Right ventricle myocardium inferior (tissue), 1 donor: ENCODE data around the gene LGMN. TPM values are rescaled to one million over a fixed set of nuclear protein-coding genes. Genes with fewer than 3 reads are reported as not detected.
"Not testable (repeated sequence)": the region's sequence is repeated elsewhere in the genome, so short reads cannot be mapped to it uniquely, and the experiment has no call there.

Experiments
- ATAC-seq: fragments of 200-7000 bp; cut with Tn5 transposase; one replicate; pipeline ENCODE4 v1.9.1; 2020; ENCODE audit warnings: mild to moderate bottlenecking, moderate library complexity
- DNase-seq: peaks from one replicate; pipeline ENCODE4 v3.0.0; 2021; ENCODE audit errors: missing footprints
- intact Hi-C: fragments of 100-400 bp; cut with DNase I; formaldehyde crosslinking; loops from one replicate; pipeline ENCODE4 v1.11.0; 2022
- long read RNA-seq: library from polyadenylated mRNA; unstranded; transcript quantifications from one replicate; pipeline ENCODE4 v2.0.0, GENCODE V29; 2021
- total RNA-seq: library from RNA; stranded (reverse); fragmentation: NEBNext Ultra II Directional; extraction: Animal tissue kit (Norgen Biotek cat#: 25700); gene quantifications from one replicate; pipeline ENCODE4 v1.2.1, GENCODE V29; 2021
- donor health status: DM: no; HTN: yes; CAD: no; lungs with severe emphysema.

The LGMN gene
- total RNA-seq, result 122 TPM
- long read RNA-seq, transcript LGMN-211 (12 exons, 1,728 nt), result minor isoform, 9 of 54 reads
- long read RNA-seq, transcript LGMN-201 (14 exons, 2,055 nt), result major isoform, 36 of 54 reads
- long read RNA-seq, partial matches to known transcripts, result 3 of 54 reads
- long read RNA-seq, other reads (novel, unspliced or antisense), result 4 of 54 reads

GRCh38 chr14:92748259-92749016, at the start of gene LGMN:
Gene LGMN (minus strand): TSS chr14:92748627. CDS start chr14:92732786, 15,841 bp downstream.
- intact Hi-C loops, result loop anchor here (5.0 kb wide), 2 partner anchors 36 to 44 kb away; partner anchors contain the start of gene GOLGA5
- DNase-seq, result peak; percentile 97
- peak; percentile 99 for ATAC-seq

GRCh38 chr14:92794961-92795360, 46.5 kb upstream of the LGMN start:
- DNase-seq (no peak), ATAC-seq (no peak)
- intact Hi-C loops, result loop anchor here (5.0 to 10.0 kb wide), 2 partner anchors 48 to 670 kb away; partner anchors contain the start of genes CPSF2, LGMN and NDUFB1

- intact Hi-C loops, result loop anchor here (5.0 to 10.0 kb wide), 2 partner anchors 47 to 670 kb away; partner anchors contain the start of genes CPSF2, LGMN and NDUFB1
- DNase-seq (no peak), ATAC-seq (peak; percentile 1)
Observed at GRCh38 chr14:92794547-92794941, 46.1 kb upstream of the LGMN start.

- peak; percentile 99 for ATAC-seq
- DNase-seq, result peak; percentile 99
- intact Hi-C loops, result loop anchor here (5.0 to 10.0 kb wide), 2 partner anchors 47 to 669 kb away; partner anchors contain the start of genes CPSF2, LGMN and NDUFB1
Observed at GRCh38 chr14:92793709-92794546, 45.5 kb upstream of the LGMN start, which contains the start of gene GOLGA5. Gene GOLGA5 (plus strand): TSS chr14:92794305. CDS start chr14:92797438, 3,133 bp downstream.

GRCh38 chr14:92792885-92793284, 44.5 kb upstream of the LGMN start:
- intact Hi-C loops, result loop anchor here (5.0 to 10.0 kb wide), 2 partner anchors 46 to 668 kb away; partner anchors contain the start of genes CPSF2, LGMN and NDUFB1
- DNase-seq (no peak), ATAC-seq (no peak)

GRCh38 chr14:92789457-92790089, 41.1 kb upstream of the LGMN start:
- no peak for ATAC-seq
- intact Hi-C loops, result loop anchor here (5.0 to 10.0 kb wide), 2 partner anchors 42 to 665 kb away; partner anchors contain the start of genes CPSF2, LGMN and NDUFB1
- DNase-seq, result no peak

GRCh38 chr14:92787554-92787953, 39.1 kb upstream of the LGMN start:
- ATAC-seq, result no peak
- intact Hi-C loops, result no loop called here

GRCh38 chr14:92786427-92786756, 38.0 kb upstream of the LGMN start:
- ATAC-seq, result no peak
- DNase-seq, result no peak
- intact Hi-C loops, result no loop called here

More at GRCh38 chr14:92787554-92787953, 39.1 kb upstream of the LGMN start:
- no peak for DNase-seq

GRCh38 chr14:92785667-92786426, 37.4 kb upstream of the LGMN start:
- peak; percentile 73 for ATAC-seq
- DNase-seq, result peak; percentile 75
- intact Hi-C loops, result no loop called here

- intact Hi-C loops, result loop anchor here (1.0 to 2.0 kb wide), 2 partner anchors 70 to 97 kb away; no protein-coding TSS in a partner anchor
- peak; percentile 56 for ATAC-seq
- no peak for DNase-seq
Observed at GRCh38 chr14:92783813-92784431, 35.5 kb upstream of the LGMN start.

GRCh38 chr14:92781350-92781749, 32.9 kb upstream of the LGMN start:
- intact Hi-C loops, result no loop called here
- DNase-seq (no peak), ATAC-seq (no peak)

GRCh38 chr14:92780444-92781232, 32.2 kb upstream of the LGMN start:
- ATAC-seq (peak; percentile 26), DNase-seq (no peak)
- intact Hi-C loops, result no loop called here

GRCh38 chr14:92778868-92779565, 30.6 kb upstream of the LGMN start:
- DNase-seq, ATAC-seq, intact Hi-C loops: not testable (repeated sequence)

GRCh38 chr14:92775292-92775691, 26.9 kb upstream of the LGMN start:
- DNase-seq, intact Hi-C loops: not testable (repeated sequence)
- peak; percentile 78 for ATAC-seq

- no peak for DNase-seq
- intact Hi-C loops, result no loop called here
- ATAC-seq, result peak; percentile 58
Observed at GRCh38 chr14:92774572-92774971, 26.1 kb upstream of the LGMN start.

- intact Hi-C loops, result no loop called here
- no peak for ATAC-seq
- no peak for DNase-seq
Observed at GRCh38 chr14:92770484-92770883, 22.1 kb upstream of the LGMN start.
